ENCODE data around the gene KNSTRN.

DNA sequence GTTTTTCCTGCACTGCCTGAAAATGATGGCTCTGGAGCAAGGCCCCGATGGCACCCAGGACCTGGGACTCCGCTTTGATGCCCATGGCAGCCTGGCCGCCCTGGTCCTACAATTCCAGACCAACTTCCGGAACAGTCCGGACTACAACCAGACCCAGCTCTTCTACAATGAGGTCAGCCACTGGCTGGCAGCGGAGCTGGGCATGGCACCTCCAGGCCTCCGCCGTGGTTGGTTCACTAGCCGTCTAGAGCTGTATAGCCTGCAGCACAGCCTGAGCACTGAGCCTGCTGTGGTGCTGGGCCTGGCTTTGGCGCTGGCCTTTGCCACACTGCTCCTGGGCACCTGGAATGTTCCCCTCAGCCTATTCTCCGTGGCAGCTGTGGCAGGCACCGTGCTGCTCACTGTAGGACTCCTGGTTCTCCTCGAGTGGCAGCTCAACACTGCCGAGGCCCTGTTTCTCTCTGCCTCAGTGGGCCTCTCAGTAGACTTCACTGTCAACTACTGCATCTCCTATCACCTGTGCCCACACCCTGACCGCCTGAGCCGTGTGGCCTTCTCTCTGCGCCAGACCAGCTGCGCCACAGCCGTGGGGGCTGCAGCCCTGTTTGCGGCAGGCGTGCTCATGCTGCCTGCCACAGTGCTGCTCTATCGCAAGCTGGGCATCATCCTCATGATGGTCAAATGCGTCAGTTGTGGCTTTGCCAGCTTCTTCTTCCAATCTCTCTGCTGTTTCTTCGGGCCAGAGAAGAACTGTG lies 13.6 kb upstream of the KNSTRN start:
- TF ChIP-seq POLR2A (IDR thresholded peaks at IDR 0.05; ENCODE audit: low read depth, low read length), result no peak
- no peak for TF ChIP-seq SPI1 (IDR thresholded peaks at IDR 0.05; ENCODE audit: low read depth, low read length)
- TF ChIP-seq POU2F2 (IDR thresholded peaks at IDR 0.05; ENCODE audit: low read depth, low read length), result no peak
